HG02884 (cell line): ENCODE measurements around the gene PRR20G.

Source experiments
- ATAC-seq: cut with Tn5 transposase; IDR thresholded peaks from one replicate; pipeline ENCODE4 v1.9.1; 2021; ENCODE audit warnings: mild to moderate bottlenecking, moderate library complexity; ENCODE audit not compliant: unreplicated experiment

PRR20G gene

DNA sequence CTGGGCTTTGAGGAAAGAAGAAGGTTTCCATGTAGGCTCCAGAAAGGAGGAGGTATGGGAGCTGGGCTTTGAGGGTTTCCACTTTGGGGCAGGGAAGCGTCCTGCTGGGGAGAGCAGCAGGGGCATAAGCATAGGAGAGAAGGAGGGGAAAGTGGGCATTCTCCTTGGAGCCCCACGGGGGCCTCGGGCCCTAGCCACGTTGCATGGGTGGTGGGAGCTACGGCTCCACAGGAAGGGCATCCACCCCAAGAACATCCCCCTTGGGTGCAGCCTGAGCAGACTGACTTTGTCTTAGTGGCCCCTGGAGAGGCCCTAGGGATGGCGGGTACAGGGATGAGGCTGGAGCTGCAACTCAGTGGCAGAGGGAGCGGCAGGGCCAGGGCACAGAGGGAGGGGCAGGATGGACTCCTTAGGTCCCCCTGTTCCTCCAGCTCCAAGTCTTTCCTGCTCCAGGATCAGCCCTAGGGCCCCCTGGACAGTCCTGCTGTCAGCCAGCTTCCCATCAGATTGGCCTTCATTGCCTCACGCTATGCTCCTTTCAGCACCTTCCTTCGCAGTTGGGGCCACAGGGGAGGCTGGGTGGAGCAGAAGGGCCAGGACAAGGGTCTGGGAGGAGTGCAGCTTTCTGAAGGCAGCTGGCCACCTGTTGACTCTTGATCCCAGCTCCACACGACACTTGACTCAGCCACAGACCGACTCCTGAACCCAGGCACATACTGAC is 22.9 kb downstream of the PRR20G start:
- no peak for ATAC-seq

DNA sequence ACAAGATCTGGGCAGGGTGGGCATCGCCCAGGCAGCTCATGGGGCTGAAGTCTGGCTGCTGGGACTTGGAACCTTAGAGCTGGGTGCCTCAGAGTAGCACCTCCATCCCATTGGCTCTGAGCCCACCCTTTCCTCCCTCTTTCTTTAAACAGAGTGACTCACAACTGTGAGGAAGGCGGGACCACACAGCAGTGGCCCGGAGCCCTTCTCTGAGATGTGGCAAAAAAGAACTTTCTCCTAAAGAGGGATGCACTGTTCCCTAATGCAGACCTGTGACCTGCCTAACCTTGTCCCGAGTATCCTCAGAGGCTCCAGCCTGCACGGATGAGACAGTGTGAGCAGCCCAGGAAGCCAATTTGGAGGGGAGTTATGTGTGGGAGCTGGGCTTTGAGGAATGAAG is 23.6 kb downstream of the PRR20G start:
- ATAC-seq: no peak

DNA sequence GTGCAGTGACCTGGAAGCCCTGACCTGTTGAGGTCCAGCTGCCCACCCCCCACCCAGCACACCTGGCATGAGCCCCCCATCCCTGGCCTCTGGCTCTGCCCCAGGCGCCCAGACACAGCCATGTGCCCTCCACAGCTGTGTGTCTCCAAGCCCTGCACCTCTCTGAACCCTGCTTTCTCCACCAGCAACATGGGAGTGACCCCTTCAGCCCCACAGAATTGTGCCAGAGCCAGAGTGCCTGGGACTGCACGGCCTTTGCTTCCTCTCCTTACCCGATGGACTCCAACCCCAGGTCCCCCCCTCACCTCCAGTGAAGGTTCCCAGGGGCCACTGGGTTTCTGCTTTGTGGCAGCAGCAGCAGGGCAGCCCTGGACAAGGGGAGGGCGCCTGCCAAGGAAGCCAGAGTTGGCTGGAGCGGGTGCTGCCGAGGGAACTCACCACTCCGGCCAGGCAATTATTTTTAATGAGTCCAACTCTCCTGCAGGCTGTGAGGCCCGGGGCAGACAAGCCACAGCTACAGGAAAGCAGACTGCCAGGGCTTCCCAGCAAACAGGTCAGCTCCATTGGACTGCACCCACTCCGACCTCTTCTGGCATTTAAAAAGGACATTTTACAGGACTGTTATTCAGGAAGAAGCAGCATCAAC is 24.1 kb downstream of the PRR20G start:
- no peak for ATAC-seq

DNA sequence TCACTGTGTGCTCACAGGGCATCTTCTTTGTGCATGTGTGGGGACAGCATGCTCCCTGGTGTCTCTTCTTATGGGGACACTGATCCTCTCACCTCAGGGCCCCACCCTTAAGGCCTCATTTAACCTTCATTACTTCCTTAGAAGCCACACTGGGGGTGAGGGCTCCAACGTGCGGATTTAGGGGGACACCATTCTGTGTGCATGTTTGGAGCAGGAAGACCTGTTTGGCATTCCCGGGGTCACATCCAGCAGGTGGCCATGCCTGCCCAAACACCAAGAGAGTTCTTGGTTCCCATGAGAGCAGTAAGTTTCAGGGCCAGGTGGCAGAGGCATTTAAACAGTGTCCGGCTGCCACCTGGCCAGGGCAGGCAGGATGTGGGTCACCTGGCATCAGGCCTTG is 24.8 kb downstream of the PRR20G start:
- ATAC-seq: no peak

DNA sequence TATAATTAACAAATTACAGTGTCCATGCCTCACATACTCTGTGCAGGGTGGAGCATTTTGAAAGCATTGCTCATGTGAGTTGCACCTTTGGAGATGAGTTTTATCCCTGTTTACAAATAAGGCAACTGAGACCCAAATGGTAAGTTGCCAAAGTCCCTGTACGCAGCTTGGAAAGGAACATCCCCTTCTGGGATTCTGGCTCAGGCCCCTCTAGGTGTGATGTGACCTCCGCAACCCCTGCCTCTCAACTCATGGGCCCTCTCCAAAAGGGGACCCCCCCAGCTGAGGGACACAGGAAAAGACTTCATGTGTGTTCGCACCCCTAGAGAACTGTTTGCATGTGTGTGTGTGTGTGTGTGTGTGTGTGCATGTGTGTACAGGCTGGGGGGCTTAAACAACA is 25.3 kb downstream of the PRR20G start:
- no peak for ATAC-seq

DNA sequence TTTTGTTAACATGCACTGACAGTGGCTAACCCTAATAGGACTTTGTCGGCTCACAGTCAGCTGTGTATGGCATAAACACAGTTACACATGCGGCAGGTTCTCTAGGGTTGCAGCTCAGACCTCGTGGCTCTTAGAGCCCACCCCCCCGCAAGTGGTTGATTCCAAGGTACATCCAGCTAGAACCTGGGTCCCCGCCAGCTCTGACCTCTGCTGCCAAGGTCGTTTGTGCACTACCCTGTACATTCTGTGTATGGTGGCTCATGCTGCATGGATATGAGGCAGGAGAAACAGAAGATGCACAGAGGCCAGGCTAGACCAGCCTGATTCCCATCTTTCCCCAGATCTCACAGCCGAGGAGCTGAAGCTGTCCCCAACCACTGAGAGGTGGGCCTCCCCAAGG is 25.9 kb downstream of the PRR20G start:
- ATAC-seq: no peak

DNA sequence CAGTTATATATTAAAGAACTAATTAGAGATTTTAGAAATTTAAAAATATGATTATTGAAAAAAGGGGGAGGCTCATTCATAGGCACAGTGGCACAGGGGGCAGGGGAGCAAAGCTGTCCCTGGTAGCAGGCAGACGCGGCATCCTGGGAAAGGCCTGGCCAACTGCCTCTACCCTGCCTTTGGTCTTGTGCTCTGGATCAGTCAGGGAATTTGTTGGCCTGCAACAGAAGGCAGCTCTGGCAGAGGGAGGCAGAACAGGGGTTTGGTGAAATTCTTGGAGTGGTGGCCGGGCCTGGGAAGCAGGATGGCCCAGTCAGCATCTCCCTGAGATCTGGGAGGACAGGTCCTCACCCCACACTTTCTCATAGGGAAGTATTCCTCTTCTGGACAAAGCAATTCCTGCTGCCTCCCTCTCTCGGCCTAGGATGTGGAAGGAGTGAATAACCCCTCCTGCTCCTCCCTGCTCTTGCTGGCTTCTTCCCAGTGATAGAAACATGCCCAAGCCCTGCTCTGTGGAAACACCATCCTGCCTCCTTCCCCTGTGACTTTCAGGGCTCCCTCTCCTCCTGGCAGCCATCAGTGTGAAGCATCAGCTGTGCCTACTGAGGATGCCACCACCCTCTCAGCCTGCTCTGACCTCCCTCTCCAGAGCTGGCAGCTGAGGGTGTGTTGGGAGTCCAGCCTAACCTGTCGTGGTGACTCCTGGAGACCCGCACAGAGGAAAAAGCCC is 26.9 kb downstream of the PRR20G start:
- no peak for ATAC-seq

DNA sequence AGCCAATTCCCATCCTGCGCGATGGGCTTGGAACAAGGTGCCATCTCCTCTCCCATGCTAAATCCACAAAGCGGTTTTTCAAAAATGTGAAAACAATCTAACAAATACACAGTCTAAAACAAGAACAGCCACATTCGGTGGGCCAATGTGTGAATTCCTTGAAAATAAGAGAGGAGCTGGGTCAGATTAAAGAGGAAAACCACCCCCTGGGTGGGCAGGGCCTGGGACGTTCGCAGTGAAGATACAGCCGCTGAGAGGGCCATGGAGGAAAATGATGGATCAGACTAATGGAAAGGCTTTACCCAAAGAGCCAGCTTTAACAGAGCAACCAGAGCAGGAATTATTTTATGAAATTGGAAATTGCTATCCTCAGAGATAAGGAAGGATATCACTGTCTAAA is 27.4 kb downstream of the PRR20G start:
- ATAC-seq: no peak

DNA sequence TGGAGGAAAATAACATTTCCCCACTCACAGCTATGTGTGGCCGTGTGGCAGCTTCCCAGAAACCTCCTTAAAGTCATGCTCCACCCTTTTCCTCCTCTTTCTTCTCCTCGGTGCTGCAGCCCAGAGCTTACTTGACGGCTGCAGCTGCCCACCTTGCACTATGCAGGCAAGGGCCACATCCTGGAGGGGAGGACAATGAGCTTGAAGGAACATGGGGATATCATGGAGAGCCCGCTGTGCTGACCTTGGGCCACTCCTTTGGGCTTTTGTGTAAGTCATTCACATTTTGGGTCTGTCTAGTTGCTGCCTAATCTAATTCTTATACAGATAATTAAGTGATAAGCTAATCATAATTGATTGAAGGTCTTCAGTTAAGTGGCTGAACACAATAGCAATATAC is 28.0 kb downstream of the PRR20G start:
- no peak for ATAC-seq

DNA sequence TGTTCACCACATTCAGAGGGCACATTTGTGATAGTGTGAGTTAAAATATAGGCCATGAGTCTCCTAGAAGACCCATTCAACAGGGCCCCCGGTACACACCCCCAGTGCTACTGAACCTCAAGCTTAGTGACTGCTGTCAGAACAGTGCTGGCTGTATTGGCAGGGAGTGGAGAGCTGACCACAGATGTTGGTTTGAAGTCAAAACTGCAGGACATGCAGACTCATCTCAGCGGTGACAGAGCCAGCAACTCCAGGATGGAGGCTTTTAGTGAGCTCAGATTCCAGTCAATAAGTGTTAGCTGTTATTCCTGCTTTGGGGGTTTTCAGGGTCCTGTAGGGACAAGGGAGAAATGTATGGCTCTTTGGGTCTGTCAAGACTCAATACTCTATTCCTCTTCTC is 29.1 kb downstream of the PRR20G start:
- no peak for ATAC-seq

DNA sequence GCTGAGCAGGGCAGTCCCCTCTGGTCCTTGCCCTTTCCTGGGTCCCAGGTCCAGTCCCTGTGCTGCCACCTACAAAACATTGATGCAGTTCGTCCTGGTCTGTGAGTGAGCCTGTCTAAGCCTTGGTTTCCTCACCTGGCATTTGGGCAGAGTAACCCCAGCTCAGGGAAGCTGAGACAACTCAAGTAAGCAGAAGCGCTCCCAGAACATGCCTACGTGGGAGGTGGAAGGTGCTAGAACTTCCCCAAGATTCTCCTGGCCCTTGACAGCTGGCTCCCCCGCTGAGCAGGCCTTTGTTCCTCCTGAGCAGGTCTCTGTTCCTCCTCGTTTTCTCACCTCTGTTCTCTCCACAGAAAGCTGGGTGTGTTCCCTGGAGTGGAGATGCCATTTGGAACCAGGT is 30.5 kb downstream of the PRR20G start:
- ATAC-seq: no peak

DNA sequence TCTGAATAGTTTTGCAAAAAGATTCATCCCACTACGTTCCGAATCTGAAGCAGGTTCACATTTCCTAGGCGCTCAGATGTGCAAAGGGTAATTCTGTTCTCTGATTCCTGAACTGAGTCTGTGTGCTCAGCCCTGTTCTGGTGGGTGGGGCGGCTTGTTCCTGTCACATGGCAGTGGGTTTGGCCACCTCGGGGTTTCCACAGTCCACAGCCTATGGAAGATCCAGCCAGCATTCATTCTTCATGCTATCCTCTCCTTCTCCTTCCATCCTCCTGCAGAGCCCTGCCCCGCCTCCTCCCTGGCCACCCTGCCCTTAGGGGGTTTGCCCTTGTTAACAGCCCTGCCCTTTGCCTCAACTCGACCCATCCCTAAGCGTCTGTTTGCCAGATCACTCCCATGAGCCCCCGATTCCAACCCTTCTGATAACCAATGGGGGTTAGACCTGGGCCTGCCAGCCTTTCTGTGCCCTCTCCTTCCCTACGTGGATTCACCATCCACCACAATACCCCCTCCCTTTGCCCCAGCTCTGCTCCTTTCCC is 31.0 kb downstream of the PRR20G start:
- ATAC-seq: no peak

DNA sequence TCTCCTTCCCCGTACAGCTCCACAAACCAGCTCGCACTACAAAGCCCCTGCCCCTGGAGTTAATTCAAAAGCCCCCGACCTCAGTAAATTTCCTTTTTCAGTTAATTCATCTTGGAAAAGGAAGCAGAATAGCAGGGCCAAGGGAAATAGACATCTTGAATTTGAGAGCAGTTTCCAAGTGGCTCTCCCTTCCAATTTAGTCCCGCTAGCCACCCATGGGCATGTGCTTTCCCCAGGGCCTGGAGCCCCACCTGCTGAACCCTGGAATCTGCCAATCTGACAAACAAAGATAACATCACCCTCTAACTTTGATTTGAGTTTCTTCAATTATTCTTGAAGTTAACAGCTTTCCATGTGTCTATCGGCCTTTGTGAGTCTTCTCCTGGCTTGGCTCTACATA is 31.7 kb downstream of the PRR20G start:
- no peak for ATAC-seq

DNA sequence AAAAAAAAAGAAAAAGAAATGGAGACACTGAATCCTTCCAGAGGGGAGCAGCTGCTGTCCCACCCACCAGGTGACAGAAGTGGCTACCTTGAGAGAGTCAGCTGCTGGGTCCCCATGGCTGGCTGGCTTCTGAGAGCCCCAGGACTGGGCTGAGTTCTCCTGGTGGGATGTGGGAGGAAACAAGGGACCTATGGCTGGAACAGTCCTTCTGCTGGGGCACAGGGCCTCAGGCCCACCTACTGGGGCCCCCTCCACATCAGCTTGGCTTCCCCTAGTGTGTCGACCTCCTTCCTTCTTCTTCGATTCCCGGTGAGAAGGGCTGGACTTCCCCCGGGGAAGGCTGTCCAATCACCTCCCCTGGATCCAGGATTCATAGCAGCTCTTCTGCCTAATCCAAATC is 32.3 kb downstream of the PRR20G start:
- ATAC-seq: no peak

DNA sequence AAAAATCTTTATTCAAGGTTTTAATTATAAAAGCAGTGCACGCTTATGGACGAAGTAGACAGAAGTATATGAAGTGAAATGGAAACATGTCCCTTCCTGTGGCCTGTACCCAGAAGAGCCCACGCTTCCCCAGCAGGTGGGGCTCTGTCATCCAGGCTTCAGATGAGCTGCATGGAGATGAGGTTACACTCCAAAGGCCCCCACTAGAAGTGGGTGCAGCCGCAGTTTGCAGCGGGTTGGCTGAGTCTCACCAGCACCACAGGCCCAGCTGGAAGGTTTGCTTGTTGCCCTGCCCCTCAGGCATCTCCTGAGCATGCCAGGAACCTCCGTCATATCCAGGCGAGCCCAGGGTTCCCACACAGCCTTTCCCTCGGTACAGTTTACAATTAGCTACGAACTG is 33.1 kb downstream of the PRR20G start:
- ATAC-seq: no peak

DNA sequence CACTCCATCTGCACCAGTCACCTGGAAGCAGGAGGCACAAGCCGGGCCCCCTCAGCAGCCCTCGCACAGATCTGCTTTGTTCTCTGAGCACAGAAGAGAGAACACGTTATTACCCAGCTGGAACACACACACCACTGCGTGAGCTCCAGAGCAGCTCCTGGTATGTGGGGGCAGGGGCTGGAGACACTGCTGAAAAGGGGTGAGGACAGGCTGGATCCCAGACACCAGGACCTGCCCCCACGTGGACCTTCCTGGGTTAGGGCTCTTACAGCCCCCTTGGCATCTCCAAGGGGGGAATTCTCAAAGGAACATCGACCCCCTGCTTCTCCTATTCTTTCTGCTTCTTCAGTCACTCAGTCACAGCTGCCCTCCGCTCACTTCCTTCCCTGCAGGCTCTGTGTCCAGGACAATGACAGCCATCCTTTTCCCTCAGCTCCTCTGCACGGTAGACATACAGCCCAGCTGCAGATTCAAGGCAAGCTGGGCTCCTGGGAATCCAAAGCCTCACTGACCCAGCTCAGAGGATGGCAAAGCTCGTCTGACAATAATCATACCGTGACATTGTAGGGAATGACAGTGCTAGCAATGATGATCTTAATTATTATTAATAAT is 33.7 kb downstream of the PRR20G start:
- no peak for ATAC-seq

DNA sequence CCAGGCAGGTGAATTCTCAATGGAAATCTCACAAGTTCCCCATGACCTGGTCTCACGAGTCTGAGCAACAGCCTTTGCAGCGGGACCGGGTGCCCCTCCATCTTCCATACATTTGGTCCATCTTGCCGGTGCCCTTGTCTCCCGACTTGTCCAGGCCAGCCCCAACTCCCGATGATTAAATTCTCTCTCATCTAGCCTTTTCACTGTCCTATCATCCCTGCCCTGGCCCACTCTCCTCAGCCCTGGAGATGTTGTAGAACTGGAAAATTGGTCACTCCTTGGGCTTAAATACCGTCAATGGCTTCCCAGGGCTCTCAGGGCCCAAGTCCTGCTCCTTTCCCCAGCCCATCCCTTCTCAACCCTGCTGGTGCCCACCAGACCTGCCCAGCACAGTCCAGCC is 34.4 kb downstream of the PRR20G start:
- no peak for ATAC-seq

DNA sequence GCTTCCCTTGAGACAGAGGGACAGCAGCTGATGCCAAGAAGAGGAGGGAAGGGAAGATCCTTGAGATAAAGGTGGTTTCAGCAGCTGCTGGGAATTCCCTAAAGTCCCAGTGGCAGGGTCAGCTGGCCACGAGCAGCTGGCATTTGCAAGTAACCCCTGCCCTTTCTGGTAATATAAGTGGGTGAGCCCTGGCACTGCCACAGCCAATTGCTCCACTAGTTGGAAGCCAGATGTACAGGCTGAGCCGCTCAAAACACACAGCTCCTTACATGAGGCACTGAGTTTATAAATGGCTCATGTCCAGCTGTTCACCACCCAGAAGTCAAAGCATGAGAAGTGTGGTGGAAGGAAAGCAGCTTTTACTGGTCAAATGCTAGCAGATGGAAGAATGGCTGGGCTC is 35.4 kb downstream of the PRR20G start:
- ATAC-seq: no peak

DNA sequence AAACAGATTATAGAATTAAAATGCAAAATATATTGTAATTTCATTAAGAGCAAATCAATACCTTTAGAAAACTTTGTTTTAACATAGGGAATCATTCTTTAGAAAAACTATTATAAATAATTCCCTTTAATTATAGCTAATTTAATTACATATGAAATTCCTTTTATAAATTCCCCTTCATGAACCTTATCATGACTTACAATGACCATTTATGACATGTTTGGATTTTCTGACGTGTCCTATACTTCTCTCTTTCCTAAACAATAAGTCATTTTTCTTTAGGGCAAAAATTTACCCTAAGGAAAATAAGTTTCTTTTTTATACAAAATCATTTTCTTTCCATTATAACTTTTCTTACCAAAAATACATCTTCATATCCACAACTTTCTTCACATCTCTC is 37.8 kb downstream of the PRR20G start:
- no peak for ATAC-seq

DNA sequence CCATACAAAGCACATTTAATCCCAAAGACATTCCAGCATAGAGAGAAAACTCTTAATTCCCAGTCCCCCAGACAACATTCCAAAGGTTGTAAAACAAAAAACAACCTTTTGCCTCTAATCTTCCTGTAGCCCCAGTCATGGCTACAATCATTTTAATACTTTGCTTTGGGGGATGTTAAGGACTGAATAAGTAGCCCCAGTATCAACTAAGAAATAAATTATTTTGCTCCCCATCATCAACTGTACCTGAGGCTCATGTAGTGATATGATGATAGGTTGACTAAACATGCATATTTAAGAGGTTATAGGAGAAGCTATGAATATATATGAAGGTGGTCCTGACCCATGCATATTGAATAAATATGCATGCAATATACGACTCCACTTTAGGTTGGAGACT is 40.6 kb downstream of the PRR20G start:
- ATAC-seq: no peak

DNA sequence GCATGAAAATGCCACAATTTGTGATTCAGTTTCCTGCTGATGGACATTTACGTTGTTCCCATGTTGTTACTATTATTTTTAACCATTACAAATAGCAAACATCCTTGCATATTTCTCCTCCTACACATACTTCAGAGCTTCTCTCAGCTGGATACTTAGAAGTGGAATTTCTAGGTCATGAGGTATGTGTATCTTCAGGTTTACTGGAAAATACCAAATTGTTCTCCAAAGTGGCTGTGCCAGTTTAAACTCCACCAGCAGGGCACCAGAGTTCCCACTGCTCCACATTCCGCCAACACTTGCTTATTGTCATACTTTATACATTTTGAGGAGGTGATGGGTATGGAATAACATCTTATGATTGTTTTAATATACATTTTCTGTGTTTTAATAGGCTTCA is 49.2 kb downstream of the PRR20G start:
- no peak for ATAC-seq

DNA sequence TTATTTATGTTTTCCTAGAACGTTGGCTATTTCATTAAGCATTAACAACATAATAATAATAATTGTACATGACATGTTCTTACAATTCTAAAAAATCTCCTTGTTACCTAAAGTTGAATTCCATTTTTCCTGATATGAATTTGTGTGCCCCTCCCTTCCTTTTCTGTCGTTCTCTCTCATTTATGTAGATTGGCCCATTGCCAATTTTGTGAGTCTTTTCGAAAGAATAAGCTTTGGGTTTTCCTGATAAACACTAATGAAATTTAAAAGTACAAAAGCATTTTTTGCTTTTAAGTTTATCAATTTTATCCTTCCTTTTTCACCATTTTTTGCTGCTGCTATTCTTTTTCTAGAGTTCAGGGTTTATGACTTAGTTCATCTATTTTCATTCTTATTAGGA is 50.0 kb downstream of the PRR20G start:
- ATAC-seq: no peak
